PC-3 (cell line): Measurements from ENCODE around the gene RAI2. TPM values are rescaled to one million over a fixed set of nuclear protein-coding genes. Genes with fewer than 3 reads are reported as not detected.

ENCODE experiments used
- ATAC-seq: fragments of 200-7000 bp; cut with Tn5 transposase; 2 replicates; pipeline ENCODE4 v1.9.1; 2020; ENCODE audit warnings: mild to moderate bottlenecking, moderate library complexity
- BruUV-seq: library from RNA; stranded (reverse); fragments of 400-500 nt; replicated peaks from 2 replicates; lab custom pipeline; 2021; lab: Mats Ljungman, UMichigan
- CTCF ChIA-PET: fragments of 300-600 bp; sonication (Branson Sonifier 250); formaldehyde crosslinking; loops from one replicate; lab custom pipeline; 2022; ENCODE audit warnings: antibody characterized with exemption; lab: Charles Lee
- POLR2A ChIA-PET: fragments of 300-600 bp; sonication (Branson Sonifier 250); formaldehyde crosslinking; loops from one replicate; lab custom pipeline; 2022; ENCODE audit warnings: antibody characterized with exemption; ENCODE audit not compliant: unreplicated experiment; lab: Charles Lee
- DNase-seq: peaks from one replicate; pipeline ENCODE4 v3.0.0-alpha.2; 2015
- H2AFZ ChIP-seq: fragments of 300-600 bp; sonication (generic); 2 replicates; pipeline ENCODE4 v1.6.0; 2016; ENCODE audit warnings: antibody characterized with exemption, low read length
- H3F3A ChIP-seq: fragments of 300-600 bp; sonication (generic); one replicate; pipeline ENCODE4 v1.6.0; 2017; ENCODE audit warnings: antibody characterized with exemption, low read length, control low read depth, mild to moderate bottlenecking; ENCODE audit not compliant: unreplicated experiment
- H3K27ac ChIP-seq: fragments of 300-600 bp; sonication (generic); 2 replicates; pipeline ENCODE4 v1.5.1; 2016; ENCODE audit warnings: mild to moderate bottlenecking, low read length
- H3K27me3 ChIP-seq: fragments of 300-600 bp; sonication (generic); 2 replicates; pipeline ENCODE4 v1.6.1; 2016; ENCODE audit warnings: low read length, mixed read lengths
- H3K36me3 ChIP-seq: fragments of 300-600 bp; sonication (generic); 2 replicates; pipeline ENCODE4 v1.6.1; 2016; ENCODE audit warnings: low read depth, mixed run types, low read length, mixed read lengths
- H3K4me1 ChIP-seq: fragments of 300-600 bp; sonication (generic); 2 replicates; pipeline ENCODE4 v1.5.1; 2016; ENCODE audit warnings: low read length; ENCODE audit not compliant: insufficient read depth
- H3K4me2 ChIP-seq: fragments of 300-600 bp; sonication (generic); 2 replicates; pipeline ENCODE4 v1.6.0; 2016; ENCODE audit warnings: low read length
- H3K4me3 ChIP-seq: fragments of 300-600 bp; sonication (generic); 2 replicates; pipeline ENCODE4 v1.5.1; 2016; ENCODE audit warnings: mild to moderate bottlenecking, low read length, mixed read lengths
- H3K79me2 ChIP-seq: fragments of 300-600 bp; sonication (generic); 2 replicates; pipeline ENCODE4 v1.6.1; 2017; ENCODE audit warnings: low read length, mixed read lengths
- H3K9ac ChIP-seq: fragments of 300-600 bp; sonication (generic); 2 replicates; pipeline ENCODE4 v1.6.0; 2016; ENCODE audit warnings: mild to moderate bottlenecking, low read length
- H3K9me2 ChIP-seq: fragments of 300-600 bp; sonication (generic); replicated peaks from 2 replicates; pipeline ENCODE4 v1.6.1; 2016; ENCODE audit warnings: mixed run types, low read length, mixed read lengths
- H3K9me3 ChIP-seq: fragments of 300-600 bp; sonication (generic); 2 replicates; pipeline ENCODE4 v1.6.1; 2016; ENCODE audit warnings: low read length, mixed read lengths
- H4K20me1 ChIP-seq: fragments of 300-600 bp; sonication (generic); 2 replicates; pipeline ENCODE4 v1.6.1; 2016; ENCODE audit warnings: low read length, mixed read lengths
- EZH2 ChIP-seq: fragments of 300-600 bp; sonication (generic); IDR thresholded peaks from one replicate; pipeline ENCODE4 v1.6.1; 2017; ENCODE audit warnings: antibody characterized with exemption, mild to moderate bottlenecking, low read length; ENCODE audit not compliant: unreplicated experiment
- EZH2phosphoT487 ChIP-seq: fragments of 300-600 bp; sonication (generic); IDR thresholded peaks from 2 replicates; pipeline ENCODE4 v1.6.1; 2018; ENCODE audit warnings: mild to moderate bottlenecking, antibody characterized with exemption, low read length, borderline replicate concordance
- intact Hi-C: fragments of 100-400 bp; cut with micrococcal nuclease; formaldehyde crosslinking; loops from 2 replicates; pipeline ENCODE4 v1.9.0; 2023
- total RNA-seq: library from RNA; depleted of rRNA; stranded (reverse); fragments of >200 nt; gene quantifications from 2 replicates; pipeline ENCODE4 v1.2.3, GENCODE V29; 2014
- TF ChIP-seq, protein P1 (sequence below): fragments of 300-600 bp; sonication (generic); conservative IDR thresholded peaks from 2 replicates; pipeline ENCODE4 v1.5.1; 2017; ENCODE audit warnings: antibody characterized with exemption, low read depth, mild to moderate bottlenecking, low read length

Gene RAI2
- total RNA-seq, 1 experiment from 2014 or later: 0.66 TPM

DNA sequence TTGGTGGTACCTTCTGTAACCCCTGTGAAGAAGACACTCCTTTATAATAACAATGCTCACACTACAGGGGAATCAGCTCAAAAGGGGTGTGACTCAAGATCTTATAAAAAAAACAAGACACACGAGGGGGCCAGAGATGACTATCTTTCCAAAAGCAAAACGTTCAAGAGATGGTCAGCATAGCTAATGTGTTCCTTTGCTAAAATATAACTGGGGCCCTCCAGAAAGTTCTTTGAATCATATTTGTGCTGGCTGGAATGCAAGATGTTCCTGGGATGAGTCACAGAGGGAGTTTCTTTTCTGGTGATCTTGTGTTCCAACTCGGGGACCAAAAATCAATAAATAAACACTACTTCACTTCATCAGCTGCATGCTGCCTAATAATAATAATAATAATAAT is 46.5 kb downstream of the RAI2 start:
- no peak for TF ChIP-seq EZH2phosphoT487
- TF ChIP-seq EZH2: no peak
- TF ChIP-seq, protein P1, sequence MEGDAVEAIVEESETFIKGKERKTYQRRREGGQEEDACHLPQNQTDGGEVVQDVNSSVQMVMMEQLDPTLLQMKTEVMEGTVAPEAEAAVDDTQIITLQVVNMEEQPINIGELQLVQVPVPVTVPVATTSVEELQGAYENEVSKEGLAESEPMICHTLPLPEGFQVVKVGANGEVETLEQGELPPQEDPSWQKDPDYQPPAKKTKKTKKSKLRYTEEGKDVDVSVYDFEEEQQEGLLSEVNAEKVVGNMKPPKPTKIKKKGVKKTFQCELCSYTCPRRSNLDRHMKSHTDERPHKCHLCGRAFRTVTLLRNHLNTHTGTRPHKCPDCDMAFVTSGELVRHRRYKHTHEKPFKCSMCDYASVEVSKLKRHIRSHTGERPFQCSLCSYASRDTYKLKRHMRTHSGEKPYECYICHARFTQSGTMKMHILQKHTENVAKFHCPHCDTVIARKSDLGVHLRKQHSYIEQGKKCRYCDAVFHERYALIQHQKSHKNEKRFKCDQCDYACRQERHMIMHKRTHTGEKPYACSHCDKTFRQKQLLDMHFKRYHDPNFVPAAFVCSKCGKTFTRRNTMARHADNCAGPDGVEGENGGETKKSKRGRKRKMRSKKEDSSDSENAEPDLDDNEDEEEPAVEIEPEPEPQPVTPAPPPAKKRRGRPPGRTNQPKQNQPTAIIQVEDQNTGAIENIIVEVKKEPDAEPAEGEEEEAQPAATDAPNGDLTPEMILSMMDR: no peak
- H3K79me2 ChIP-seq: no peaks in the 10 kb centered on the region
- ATAC-seq (peak; percentile 58), DNase-seq (peak; percentile 67)
- H3K9me3 ChIP-seq: no peaks in the 10 kb centered on the region
- H3K27me3 ChIP-seq: no peaks in the 10 kb centered on the region
- no peak overlapping the region for H3K9ac ChIP-seq
- no peak overlapping the region for H3K27ac ChIP-seq
- intact Hi-C loops: no loop called here
- H3K36me3 ChIP-seq: no peaks in the 10 kb centered on the region
- H2AFZ ChIP-seq: no peak overlapping the region
- POLR2A ChIA-PET: no interaction called here
- no peaks in the 10 kb centered on the region for H3K9me2 ChIP-seq
- BruUV-seq: no TSS peak
- H3K4me1 ChIP-seq: peaks cover 12% of the 10 kb centered on the region
- no peaks in the 10 kb centered on the region for H4K20me1 ChIP-seq
- no peaks in the 10 kb centered on the region for H3F3A ChIP-seq
- CTCF ChIA-PET: no interaction called here
- H3K4me2 ChIP-seq: peak overlapping the region; percentile 44; the same call in 1 of the 2 replicates
- H3K4me3 ChIP-seq: no peak overlapping the region

DNA sequence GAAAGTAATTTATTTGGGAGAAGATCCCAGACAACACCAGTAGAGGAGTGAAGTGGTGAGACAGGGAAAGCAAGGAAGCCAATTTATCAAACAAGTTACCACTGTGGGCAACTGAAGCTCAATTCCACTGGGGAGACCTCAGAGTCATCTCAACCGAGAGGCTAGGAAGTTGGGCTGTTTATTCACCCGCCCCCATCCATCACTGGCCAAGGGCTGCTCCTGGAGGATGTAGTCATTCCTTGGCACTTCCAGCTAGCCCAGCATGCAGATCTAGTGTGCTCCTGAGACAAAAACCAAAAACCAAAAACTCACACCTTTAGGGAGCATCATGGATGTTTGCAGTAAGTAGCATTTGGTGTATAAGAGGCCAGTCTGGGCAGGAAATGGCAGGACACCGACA is 47.0 kb downstream of the RAI2 start:
- no peaks in the 10 kb centered on the region for H3F3A ChIP-seq
- no peaks in the 10 kb centered on the region for H3K36me3 ChIP-seq
- peak overlapping the region; percentile 44; the same call in 1 of the 2 replicates for H3K4me2 ChIP-seq
- H4K20me1 ChIP-seq: no peaks in the 10 kb centered on the region
- no peak overlapping the region for H3K4me3 ChIP-seq
- peaks cover 12% of the 10 kb centered on the region for H3K4me1 ChIP-seq
- BruUV-seq: no TSS peak
- TF ChIP-seq, protein P1: no peak
- TF ChIP-seq EZH2phosphoT487: no peak
- no peak for TF ChIP-seq EZH2
- intact Hi-C loops: no loop called here
- no peaks in the 10 kb centered on the region for H3K9me2 ChIP-seq
- H3K79me2 ChIP-seq: no peaks in the 10 kb centered on the region
- ATAC-seq (no peak; the same call in 1 of the 2 replicates), DNase-seq (no peak)
- ChIA-PET CTCF (no interaction called here), POLR2A (no interaction called here)
- no peaks in the 10 kb centered on the region for H3K27me3 ChIP-seq
- no peak overlapping the region for H2AFZ ChIP-seq
- no peaks in the 10 kb centered on the region for H3K9me3 ChIP-seq
- no peak overlapping the region for H3K27ac ChIP-seq
- H3K9ac ChIP-seq: no peak overlapping the region

DNA sequence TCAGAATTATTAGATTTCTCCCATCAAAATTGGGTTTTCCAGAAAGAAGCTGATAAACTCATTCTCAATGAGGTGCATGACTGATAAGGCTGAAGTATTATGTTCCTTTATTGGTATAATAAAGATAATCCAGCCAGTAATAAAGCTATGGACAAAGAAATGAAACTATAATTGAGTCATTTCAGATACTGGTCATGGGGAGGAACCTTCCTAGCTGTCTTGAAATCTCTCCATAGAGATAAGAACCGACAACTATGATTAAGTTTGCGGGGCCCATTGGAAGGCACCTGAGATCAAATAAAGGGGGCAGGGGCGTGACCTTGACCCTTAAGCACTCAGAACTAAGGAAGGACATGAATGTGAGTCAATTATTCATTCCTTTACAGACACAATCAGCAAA is 47.8 kb downstream of the RAI2 start:
- CTCF ChIA-PET: no interaction called here

More for the DNA sequence above, 47.8 kb downstream of the RAI2 start:
- no peaks in the 10 kb centered on the region for H3K79me2 ChIP-seq
- BruUV-seq: no TSS peak
- H3K27me3 ChIP-seq: no peaks in the 10 kb centered on the region
- no peaks in the 10 kb centered on the region for H4K20me1 ChIP-seq
- H3K9me2 ChIP-seq: no peaks in the 10 kb centered on the region
- intact Hi-C loops: no loop called here
- POLR2A ChIA-PET: no interaction called here
- no peak overlapping the region for H3K4me2 ChIP-seq
- no peak overlapping the region for H3K27ac ChIP-seq
- TF ChIP-seq EZH2phosphoT487 (no peak), EZH2 (no peak)
- TF ChIP-seq, protein P1: no peak
- no peak overlapping the region for H3K4me3 ChIP-seq
- peaks cover 12% of the 10 kb centered on the region for H3K4me1 ChIP-seq
- no peak overlapping the region for H3K9ac ChIP-seq
- H2AFZ ChIP-seq: no peak overlapping the region
- DNase-seq (no peak), ATAC-seq (no peak)
- H3F3A ChIP-seq: no peaks in the 10 kb centered on the region
- H3K9me3 ChIP-seq: no peaks in the 10 kb centered on the region
- H3K36me3 ChIP-seq: no peaks in the 10 kb centered on the region
